DMS153 (cell line): ENCODE results near the gene SMNDC1.
"Not testable (repeated sequence)": the region's sequence is repeated elsewhere in the genome, so short reads cannot be mapped to it uniquely, and the experiment has no call there.

ENCODE experiments used
- DNase-seq: peaks from one replicate; lab custom pipeline; 2025; lab: John Stamatoyannopoulos, UW

SMNDC1 gene

DNA sequence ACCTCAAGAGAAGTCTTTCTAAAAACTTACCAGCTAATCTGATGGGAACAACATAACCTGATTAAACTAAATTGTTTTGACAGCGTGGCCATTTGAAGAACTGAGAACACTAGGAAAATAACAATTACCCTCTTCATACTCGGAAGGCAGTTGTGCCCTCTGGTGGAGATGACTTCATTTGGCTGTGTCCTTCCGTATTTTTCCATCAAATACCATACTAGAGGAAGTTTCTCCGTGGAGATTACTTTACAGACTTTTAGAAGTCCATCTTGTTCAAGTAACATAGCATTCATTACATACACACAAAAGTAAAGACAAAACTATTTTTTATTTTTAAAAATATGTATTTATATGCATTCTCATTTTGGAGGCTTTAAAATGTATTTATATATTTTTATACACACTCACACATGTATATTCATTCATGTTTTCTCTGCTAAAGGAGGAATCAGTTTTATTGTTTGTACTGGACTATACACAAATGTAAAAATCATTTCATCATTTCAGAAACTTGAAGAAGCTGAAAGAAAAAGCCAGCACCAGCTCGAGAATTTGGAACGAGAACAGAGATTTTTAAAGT lies 25.2 kb downstream of the SMNDC1 start:
- DNase-seq, result peak; percentile 11

DNA sequence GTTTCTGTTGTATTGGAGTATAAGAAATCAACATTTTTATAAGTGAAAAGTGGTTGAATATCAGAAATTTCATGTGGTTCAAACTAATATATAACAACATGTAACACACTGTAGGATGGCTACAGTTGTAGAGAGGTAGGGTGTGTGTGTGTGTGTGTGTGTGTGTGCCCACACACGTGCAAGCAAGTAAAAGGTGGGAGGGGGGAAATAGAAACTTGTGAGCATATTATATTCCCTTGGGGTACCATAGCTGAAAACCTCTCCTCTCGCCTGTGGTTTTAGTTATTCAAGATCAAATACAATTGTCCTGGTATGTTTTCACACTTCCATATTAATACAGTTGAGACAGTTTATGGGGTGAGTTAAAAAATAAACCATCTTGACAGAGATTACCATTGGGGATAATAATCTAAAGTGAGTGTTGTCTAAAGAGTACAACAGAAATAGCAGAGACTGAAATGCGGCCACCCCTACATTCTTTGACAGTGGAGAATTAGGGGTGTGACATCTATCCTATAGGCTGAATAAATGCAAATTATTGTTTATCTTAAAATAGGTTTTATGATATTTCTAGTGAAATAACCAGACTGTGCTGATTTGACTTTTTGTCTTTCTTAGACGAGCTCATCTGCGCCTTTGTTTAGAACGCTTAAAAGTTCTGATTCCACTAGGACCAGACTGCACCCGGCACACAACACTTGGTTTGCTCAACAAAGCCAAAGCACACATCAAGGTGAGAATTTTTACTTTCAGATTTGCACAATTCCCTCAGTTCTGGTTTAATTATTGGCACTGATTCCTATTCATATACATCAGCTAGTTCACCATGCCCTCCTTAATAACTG lies 25.9 kb downstream of the SMNDC1 start:
- DNase-seq, result no peak

DNA sequence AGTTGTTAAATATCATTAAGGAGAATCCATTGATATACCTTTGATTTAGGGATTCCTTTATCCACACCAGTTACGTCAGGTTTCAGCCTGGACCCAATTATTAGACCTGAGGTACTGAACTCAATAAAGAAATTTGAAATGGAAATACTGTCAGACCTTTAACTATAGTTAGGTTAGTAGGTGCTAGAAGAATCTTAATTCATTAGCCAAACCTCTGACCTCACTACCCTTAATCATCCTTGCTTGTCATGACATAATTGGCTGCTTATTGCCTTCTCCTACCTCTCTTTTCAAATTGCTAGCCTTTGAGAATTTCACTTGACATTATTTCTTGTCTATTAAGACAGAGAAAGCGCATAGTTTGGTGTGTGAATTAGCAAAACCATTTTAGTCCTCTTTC lies 27.1 kb downstream of the SMNDC1 start:
- no peak for DNase-seq

DNA sequence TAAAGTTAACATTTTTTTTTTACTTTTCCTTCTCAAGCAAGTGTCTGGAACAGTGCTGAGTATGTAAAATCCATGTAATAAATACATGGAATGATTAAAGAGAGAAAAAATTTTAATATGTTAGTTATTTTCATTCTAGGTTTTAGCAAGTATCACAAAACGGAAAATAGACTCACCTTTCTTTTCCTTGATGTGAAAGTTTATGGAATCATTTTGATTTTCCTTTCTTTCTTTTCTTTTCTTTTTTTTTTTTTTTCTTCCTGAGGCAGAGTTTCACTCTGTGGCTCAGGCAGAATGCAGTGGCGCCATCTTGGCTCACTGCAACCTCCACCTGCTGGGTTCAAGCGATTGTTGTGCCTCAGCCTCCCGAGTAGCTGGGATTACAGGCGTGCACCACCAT lies 28.1 kb downstream of the SMNDC1 start:
- DNase-seq, result no peak

DNA sequence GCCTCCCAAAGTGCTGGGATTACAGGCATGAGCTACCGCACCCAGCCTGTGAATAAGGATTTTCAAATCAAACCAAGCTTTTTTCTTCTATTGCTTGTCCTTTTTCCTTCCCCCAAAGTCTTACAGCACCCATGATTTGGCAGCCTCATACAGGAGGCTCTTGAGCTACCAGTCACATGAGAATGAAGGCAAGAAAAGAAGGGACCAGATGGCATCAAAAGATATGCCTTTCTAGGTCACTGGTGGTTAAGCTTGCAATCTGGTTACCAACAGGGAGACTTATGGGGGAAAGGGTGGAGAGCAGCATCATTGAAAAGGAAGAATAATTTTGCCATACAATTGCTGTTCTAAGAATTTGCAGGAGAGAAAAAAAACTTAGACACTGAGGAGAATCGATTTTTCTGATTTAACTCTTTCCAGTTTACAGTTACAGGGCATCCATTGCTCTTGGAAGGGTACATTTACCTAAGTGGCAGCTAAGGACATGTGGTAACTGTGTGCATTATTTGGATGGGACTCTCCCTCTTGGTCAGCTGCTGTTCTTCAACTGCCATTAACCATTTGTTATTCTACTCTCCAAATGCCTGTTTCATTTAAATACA lies 29.5 kb downstream of the SMNDC1 start:
- no peak for DNase-seq

DNA sequence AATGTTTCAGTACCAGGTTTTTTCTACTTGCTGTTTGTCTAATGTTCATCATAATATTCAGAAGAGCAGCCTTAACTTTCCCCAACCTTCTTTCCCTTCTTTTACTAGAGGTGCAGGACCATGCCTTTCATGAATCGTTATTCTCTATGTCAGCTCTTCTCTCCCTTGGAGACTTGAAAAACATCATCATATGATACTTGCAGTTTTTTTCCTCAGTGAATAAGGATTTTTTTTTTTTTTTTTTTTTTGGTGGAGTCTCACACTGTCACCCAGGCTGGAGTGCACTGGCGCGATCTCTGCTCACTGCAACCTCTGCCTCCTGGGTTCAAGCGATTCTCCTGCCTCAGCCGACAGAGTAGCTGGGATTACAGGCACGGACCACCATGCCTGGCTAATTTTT lies 30.1 kb downstream of the SMNDC1 start:
- DNase-seq, result no peak

DNA sequence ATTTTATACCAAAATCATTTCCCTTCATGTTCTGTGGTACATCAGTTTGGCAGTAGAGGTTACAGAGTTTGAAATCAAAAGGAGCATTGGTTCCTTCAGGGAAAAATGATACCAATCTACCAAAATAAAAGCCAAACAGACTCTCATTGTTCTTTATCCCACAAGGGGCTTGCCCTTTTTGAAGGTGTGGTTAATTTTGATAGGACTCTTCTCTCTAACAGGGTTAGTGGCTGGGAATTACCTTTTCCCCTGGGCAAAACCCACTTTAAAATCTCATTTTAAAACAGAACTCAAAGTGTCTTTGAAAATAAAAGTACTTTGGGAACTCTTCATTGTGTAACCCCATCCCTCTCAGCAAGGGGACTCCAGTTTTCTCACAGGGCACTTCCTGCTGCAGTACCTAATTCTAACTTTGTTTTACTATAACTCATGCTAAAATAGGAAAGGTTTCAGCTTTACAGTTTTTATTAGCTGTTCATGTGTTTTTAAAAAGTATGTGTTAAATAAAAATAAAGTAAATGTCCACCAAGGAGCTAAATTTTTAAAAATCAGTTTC lies 30.6 kb downstream of the SMNDC1 start:
- DNase-seq, result no peak

DNA sequence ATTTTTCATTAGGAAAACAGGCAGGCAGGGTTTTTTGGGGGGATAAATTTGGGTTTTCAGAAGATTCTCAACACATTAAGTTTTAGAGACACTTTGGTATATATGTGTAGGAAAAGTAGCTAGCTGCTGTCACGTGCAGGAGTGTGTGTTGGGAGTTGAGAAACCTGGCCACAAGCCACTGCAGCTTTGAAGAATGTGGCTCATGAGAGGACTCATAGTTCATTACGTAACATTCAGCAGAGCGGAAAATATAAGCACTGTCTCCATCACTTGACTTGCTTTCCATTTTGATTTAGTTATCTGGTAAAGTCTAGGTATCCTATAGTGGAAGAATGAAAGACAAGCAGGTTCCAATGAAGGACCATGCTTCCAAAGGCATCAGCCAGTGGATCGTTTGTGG lies 31.2 kb downstream of the SMNDC1 start:
- no peak for DNase-seq

DNA sequence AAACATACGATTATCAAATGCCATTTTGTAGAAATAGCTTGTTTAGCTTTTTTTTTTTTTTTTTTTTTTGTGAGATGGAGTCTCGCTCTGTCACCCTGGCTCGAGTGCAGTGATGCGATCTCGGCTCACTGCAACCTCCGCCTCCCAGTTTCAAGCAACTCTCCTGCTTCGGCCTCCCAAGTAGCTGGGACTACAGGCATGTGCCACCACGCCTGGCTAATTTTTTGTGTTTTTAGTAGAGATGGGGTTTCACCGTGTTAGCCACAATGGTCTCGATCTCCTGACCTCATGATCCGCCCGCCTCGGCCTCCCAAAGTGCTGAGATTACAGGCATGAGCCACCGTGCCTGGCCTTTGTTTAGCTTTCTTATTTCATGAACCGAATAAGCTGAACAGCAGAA lies 31.7 kb downstream of the SMNDC1 start:
- not testable (repeated sequence) for DNase-seq

DNA sequence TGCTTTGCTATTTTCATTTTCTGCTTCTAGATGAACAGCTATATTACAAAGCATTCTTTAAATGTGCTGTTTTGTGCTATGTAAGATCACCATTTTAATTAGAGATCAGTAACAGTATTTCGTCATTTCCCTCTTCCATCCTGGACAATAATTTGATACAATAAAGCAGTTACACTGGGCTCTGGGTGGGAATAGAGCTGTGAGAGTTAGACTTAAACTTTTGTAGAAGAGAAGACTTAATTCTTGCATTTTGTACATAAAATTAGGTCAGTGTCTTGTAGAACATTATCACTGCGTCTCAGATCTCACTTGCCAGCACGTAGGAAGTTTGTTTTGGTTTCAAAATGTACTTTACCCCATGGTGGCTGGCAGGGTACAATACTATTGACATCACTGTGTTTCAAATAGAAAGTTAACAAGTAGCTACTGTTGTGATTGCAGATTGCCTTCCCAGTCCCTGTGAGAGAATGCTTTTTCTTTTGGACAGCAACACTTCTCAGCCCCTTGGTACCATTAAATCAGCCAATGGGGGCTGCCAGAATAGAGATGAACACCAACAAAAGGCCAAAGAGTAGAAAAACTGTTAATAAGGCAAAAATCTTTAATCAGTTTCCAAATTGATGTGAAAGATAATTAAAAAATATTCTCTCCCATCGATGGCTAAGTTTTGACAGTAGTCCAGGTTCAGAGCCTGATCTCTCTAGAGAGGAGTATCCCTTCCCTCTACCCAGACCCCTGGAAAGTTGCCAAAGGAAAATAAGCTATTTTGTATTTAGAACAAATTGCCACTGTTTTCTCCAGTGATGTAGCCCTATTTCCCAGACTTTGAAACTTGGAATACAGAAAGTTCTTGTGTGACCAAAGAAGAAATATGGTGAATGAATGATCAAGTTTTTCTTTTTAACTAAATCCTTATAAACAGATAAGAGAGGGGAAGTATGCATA lies 35.1 kb downstream of the SMNDC1 start:
- no peak for DNase-seq

DNA sequence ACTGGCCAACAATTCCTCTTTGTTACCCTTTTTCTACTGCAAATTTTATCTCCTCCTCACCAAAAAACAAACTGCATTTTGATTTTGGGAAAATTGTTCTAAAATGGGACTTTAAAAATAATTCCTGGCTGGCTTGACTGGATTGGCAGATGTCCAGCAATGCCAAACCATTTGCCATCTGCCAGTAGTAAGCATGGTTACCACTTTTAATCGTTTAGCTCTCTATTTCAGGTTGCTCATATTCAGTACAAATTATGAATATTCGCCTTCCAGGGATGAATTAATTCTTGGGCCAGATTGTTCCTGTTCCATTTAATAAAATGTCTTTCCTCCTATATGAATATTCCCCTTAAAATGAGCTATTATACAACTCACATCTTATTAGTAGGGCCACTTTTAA lies 35.7 kb downstream of the SMNDC1 start:
- no peak for DNase-seq

DNA sequence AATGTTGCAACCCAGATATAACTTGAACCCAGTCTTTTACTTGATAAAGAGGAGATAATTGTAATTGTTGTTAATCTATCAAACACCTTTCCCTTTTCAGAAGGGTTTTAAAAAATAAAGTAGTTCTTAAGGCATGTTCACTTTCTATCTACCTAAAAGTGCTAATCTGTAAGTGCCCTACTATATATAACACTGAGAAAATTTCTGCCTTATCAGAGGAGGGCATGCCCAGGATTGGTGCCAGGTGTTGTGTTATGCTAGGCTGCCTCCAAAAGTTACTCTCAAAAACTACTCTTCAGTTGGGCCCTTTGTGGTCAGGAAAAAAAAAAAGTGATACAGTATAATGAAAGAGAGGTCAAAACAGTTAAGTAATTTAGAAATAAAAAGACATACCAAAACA lies 36.3 kb downstream of the SMNDC1 start:
- DNase-seq, result no peak

DNA sequence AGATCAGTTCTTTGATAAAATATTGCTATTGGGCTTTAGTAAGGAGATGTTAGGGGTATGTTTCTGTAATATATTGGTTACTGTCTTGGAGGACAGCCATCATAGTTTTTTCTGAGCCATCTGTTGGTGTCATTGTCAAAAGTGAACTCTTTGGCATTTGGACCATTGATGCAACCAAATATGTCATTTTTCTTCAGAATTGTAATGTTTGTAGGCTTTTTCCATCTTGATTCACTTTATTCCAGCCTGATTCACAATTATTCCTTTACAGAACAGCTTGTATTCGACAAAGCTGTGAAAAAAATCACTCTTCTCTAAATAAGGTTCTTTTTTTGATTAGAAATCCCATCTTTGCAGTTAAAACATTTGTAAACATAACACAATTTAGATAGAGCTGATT lies 37.4 kb downstream of the SMNDC1 start:
- DNase-seq, result no peak

DNA sequence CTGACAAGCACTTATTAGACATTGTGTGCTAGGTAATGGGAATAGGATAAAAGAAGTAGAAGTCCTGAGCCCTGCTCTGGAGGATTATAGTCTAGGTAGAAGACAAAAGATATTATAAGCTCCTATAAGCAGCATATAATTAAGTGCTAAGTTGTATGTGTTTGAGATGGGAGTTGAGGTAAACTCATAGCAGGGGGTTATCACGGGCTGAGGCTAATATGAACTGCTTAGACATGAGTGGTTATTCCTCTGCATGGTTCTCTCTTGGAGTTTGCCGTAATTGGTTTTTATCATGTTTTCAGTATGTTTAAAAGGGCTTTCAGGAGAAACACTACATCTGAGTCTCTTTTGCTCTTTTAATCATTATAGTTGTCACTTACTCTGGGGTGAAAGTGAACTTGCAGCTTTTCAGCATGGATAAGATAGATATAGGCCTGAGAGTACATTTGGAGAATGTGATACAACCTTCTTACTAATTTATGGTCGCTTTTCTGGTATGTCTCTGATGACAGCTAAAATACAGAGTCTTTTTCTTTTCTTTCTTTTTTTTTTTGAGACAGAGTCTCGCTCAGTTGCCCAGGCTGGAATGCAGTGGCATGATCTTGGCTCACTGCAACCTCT lies 39.0 kb downstream of the SMNDC1 start:
- no peak for DNase-seq

DNA sequence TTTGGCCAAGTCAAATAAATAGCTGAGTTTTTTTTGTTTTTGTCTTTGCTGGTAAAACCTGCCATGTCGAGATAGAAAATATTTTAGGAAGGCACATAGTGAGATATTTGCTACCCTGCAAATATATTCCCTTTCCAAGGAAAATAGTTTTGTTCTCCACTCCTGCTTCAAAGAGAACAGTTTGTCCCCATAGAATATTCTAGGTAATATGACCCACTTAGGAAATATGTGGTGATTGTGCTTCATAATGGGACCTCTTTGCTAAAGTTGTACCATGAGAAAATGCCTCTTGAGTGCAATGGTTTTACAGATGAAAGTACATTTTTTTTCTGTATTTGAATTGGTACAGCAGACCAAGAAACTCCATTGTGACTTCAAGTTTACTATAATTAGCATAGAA lies 41.6 kb downstream of the SMNDC1 start:
- no peak for DNase-seq

DNA sequence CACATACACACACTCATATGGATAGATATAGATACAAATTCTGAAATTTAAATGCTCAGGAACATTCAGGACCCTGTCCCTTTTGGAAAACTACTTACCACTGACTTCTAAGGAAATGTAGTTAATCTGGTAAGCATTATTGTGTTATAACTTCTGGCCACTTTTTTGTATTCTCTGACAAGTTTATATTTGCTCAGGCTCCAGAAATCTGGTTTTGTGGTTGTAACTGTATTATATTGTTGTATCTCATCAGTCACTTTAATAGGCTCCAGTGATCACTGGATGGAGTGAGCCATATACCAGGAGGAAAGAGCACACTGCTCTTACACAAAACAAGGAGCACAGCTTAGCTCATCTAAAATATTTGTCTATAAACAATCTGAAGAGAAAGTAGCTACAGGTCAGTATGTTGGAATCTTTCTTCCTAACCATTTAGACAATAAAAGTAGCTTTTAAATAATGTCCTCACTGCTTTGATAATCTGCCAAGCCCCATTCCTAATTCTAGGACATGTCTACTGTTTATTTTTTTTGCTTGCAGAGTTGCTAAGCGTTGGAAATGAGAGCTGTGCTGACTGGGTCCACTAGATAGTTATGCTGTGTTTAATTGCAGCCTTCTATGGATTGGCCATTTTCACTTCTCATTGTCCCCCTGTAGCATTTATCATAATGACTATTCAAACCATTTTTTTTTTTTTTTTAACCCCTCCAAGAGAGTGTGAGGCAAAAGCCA lies 43.8 kb downstream of the SMNDC1 start:
- DNase-seq, result no peak

DNA sequence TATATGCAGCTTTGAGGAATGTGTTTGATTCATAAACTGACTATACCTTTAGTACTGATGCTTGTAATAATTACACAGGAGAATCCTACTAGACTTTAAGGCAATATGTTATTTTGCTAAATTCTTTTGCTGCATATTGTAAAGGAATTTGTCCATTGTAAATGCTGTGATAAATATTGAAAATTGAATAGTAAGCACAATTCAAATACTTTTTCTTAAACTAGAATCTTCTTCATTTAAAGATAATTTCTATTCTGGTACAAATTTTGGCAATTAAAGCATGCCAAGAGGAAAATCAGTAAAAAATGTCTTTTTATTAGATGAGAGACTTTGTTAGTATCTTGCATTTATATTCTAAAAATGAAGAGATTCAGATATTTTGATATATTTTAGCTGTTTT lies 45.4 kb downstream of the SMNDC1 start:
- no peak for DNase-seq

DNA sequence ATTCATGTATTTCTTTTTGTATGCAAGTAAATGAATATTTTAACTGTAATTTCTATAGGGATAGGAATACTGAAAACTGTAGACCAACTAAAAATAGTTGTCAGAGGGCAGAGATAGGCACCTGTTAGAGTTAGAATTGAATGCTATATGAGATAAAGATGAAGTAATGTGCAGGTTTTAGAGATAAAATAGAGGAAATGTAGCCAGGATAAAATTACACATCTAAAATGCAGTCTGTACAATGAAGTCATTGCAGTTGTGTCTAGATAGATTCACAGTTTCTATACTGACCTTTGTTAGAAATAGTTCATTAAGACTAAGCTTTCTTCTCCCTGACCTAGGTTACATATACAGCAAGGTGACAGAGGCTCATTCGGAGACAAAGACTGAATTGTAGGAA lies 46.2 kb downstream of the SMNDC1 start:
- no peak for DNase-seq

DNA sequence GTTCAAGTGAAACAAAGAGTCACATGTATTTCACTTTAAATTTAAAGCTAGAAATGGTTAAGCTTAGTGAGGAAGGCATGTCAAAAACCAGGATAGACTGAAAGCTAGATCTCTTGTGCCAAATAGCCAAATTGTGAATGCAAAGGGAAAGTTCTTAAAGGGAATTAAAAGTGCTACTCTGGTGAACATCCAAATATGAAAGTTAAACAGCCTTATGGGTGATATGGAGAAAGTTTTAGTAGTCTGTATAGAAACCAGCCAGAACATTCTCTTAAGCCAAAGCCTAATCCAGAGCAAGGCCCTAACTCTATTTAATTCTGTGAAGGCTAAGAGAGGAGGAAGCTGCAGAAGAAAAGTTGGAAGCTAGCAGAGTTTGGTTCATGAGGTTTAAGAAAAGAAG lies 50.3 kb downstream of the SMNDC1 start:
- DNase-seq, result no peak

DNA sequence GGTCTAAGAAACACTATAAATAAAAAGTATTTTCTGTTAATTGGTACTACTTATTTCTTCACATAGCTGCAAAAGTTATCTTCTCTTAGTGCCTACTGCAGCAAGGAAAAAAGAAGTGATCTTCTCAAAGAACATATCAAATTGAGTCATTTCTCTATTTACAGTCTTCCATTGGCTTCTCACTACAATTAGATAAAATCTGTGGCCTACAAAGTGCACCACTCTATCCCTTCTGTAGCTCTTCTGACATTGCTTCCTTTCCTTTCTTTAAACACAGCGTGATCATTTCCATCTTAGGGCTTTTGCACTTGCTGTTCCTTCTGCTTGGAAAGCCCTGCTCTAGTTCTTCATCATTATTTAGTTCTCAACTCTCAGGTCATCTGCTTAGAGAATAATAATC lies 52.6 kb downstream of the SMNDC1 start:
- DNase-seq, result no peak

DNA sequence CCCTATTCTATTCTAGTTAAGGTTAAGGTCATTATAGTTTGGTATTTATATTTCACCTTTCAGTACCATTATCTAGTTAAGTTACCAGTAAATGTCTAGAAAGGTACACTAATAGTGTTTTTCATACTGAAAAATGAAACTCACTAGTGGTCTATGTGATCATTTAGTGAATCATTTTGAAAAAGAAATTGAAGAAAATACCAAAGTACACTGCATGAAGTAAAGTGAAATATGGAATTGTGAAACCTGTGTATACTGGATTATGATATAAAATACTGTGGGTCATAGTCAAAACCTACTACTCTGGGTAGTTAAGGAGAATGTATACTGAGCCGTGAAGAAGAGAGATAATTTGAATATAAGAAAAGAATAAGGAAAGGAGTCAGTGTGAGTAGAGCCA lies 53.3 kb downstream of the SMNDC1 start:
- not testable (repeated sequence) for DNase-seq
